Kasumi-1 (cell line): Measurements from ENCODE around the gene FDCSP.
A peak's percentile ranks its signal among the peaks of the same experiment; 100 is the strongest.
"Not testable (repeated sequence)": the region's sequence is repeated elsewhere in the genome, so short reads cannot be mapped to it uniquely, and the experiment has no call there.

Source experiments
- DNase-seq, 2 experiments: peaks; one replicate each; lab custom pipeline; 2025; lab: John Stamatoyannopoulos, UW

FDCSP gene

GRCh38 chr4:70239884-70240591 lies 14.1 kb downstream of the FDCSP start:
- no peak for DNase-seq

- DNase-seq: not testable (repeated sequence)
Observed at GRCh38 chr4:70242297-70242696, 16.4 kb downstream of the FDCSP start, which contains the start of gene CSN3. Gene CSN3, plus strand, starts transcription at chr4:70242597. Its CDS starts 2,223 bp downstream, at chr4:70244820.

GRCh38 chr4:70243091-70243490 lies 17.2 kb downstream of the FDCSP start:
- DNase-seq: no peak

- DNase-seq: no peak
Observed at GRCh38 chr4:70251250-70251944, 25.5 kb downstream of the FDCSP start.

- DNase-seq: no peak
Observed at GRCh38 chr4:70251945-70252277, 26.0 kb downstream of the FDCSP start.

GRCh38 chr4:70269674-70270073 lies 43.8 kb downstream of the FDCSP start:
- peak; percentile 23 to 33 for DNase-seq

GRCh38 chr4:70277121-70277520 lies 51.2 kb downstream of the FDCSP start:
- DNase-seq: no peak

GRCh38 chr4:70280567-70280966 lies 54.6 kb downstream of the FDCSP start:
- no peak for DNase-seq
